GM19035 (cell line): ENCODE data around the gene CCRL2.
"Not testable (repeated sequence)": the region's sequence is repeated elsewhere in the genome, so short reads cannot be mapped to it uniquely, and the experiment has no call there.

Experiments used
- ATAC-seq: cut with Tn5 transposase; IDR thresholded peaks from one replicate; pipeline ENCODE4 v1.9.1; 2021; ENCODE audit not compliant: unreplicated experiment

CCRL2 gene

DNA sequence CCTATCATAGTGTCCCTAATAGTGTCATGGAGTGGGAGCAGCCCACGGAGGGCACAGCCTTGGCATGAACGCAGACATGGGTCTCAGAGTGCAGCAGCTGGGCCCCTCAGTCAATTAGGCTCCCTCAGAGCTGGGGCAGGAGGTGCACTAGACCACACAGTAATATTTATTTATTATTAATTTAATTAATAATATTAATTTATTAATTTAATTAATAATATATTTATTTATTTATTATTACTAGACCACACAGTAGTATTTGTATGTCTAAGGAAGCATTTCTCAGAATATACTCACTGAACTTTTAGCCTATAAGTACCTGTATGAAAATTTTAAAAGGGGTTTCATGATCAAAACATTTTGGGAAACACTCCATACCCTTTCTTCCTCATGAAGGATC is 5.5 kb upstream of the CCRL2 start:
- no peak for ATAC-seq

DNA sequence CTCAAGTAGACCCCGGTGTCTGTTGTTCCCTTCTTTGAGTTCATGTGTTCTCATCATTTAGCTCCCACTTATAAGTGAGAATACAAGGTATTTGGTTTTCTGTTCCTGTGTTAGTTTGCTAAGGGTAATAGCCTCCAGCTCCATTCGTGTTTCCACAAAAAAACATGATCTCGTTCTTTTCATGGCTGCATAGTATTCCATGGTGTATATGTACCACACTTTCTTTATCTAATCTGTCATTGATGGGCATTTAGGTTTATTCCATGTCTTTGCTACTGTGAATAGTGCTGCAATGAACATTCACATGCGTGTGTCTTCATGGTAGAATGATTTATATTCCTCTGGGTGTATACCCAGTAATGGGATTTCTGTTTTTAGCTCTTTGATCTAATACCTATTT is 4.2 kb upstream of the CCRL2 start:
- ATAC-seq, result not testable (repeated sequence)

GRCh38 chr3:46405301-46406019 is 1.6 kb upstream of the CCRL2 start:
- no peak for ATAC-seq

DNA sequence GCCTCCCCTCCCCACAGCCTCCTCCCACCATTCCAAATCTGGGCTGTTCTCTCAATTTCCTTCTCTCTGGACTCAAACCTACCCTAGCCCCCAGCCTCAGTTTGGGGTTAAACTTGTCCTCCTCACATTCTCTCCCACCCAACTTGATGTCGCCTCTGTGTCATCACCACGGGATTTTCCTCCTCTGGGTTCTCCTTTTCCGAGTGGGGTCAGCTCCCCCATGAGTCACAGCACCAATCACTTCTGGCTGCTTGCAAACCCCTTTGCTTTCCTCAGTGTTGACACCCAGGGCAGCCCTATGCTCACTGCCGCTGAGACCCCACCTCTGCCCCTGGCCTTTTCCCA is 644 bp upstream of the CCRL2 start:
- ATAC-seq, result no peak

DNA sequence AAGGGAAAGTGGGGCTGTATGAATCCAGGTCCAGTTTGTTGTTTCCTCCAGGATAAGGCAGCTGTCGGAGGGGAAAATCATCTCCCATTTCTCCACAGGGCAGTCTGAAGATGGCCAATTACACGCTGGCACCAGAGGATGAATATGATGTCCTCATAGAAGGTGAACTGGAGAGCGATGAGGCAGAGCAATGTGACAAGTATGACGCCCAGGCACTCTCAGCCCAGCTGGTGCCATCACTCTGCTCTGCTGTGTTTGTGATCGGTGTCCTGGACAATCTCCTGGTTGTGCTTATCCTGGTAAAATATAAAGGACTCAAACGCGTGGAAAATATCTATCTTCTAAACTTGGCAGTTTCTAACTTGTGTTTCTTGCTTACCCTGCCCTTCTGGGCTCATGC is 911 bp downstream of the CCRL2 start:
- ATAC-seq, result no peak

DNA sequence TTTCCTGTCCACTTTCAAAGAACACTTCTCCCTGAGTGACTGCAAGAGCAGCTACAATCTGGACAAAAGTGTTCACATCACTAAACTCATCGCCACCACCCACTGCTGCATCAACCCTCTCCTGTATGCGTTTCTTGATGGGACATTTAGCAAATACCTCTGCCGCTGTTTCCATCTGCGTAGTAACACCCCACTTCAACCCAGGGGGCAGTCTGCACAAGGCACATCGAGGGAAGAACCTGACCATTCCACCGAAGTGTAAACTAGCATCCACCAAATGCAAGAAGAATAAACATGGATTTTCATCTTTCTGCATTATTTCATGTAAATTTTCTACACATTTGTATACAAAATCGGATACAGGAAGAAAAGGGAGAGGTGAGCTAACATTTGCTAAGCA is 1.8 kb downstream of the CCRL2 start:
- no peak for ATAC-seq

GRCh38 chr3:46409739-46410489 is 2.9 kb downstream of the CCRL2 start:
- ATAC-seq, result no peak

DNA sequence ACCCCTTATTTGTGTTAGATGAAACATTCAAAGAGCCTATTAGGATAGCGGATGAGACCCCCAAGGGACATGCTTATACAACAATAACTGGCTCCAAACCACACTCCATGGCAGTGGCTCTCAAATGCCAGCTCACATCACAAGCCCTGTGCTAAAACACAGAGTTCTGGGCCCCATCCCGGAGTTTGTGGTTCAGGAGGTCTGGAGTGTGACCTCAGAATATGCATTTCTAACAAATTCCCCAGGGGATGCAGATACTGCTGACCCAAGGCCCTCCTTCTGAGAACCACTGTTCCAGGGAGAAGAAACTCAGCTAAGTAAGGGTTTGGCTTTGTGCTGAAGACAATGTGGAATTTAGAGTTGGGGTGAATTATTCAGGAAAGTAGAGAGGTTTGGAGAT is 3.6 kb downstream of the CCRL2 start:
- no peak for ATAC-seq

- no peak for ATAC-seq
These were observed 4.2 kb downstream of the CCRL2 start for GRCh38 chr3:46411271-46411670.

DNA sequence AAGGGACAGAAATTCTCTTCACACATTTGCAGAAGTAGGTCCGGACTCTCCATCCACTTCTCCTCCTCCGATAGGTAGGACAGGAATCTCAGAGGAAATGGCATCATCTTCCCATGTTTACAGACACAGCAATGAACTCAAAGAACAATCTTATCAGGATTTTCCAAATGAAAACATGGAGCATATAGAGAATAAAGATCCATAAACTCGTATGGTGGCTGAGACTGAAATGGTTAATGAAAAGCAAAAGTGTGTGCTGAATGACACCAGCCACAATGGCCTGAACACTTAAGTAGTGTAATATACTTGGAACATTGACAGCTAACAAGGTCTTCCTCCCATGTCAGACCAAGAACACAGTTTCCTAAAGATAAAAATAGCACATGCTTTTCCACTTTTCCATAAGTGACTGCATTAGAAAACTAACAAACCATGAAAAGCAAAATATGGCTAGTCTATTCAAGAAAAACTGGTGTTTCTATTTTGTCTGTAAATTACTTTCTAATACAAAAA is 5.8 kb downstream of the CCRL2 start:
- no peak for ATAC-seq

GRCh38 chr3:46413951-46414350 is 6.9 kb downstream of the CCRL2 start:
- no peak for ATAC-seq

- ATAC-seq, result no peak
These were observed 7.7 kb downstream of the CCRL2 start for GRCh38 chr3:46414739-46415138.

GRCh38 chr3:46416125-46416810 is 9.2 kb downstream of the CCRL2 start:
- ATAC-seq, result no peak

GRCh38 chr3:46416811-46417510 is 9.9 kb downstream of the CCRL2 start:
- ATAC-seq, result no peak

DNA sequence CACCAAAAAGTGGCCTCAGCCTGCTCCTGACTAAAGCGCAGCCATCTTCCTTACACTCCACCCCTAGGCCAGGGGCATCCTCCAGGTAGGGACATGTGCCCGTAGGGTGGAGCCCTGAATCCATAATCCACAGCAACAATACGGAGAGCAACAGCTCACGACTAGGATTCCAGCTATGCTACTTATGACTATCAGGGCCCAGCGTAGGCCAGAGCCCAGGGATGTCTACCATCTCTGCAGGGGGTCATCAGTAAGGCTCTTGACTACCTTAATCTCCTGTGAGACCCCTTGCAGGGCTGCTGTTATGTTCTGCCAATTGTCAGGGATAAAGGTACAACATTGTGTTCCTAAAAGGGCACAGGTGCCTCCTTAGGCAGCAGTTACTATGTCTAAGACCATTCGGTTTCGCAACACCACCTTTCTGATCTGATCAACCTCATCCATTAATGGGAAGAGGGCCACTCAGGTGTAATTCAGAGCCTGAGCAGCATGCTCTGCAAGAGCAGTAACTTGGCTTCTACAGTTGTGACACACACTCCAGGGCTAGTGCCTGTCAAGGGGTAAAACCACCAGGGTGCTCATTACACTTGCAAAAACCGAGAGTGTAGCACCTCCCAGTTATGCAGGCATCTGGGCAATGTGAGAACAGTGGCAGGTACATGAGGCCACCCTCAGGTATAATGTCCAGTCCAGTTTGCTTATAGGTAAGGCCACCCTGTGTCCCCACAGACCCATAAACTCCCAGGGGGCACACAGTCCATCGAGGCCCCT is 11.0 kb downstream of the CCRL2 start:
- no peak for ATAC-seq

DNA sequence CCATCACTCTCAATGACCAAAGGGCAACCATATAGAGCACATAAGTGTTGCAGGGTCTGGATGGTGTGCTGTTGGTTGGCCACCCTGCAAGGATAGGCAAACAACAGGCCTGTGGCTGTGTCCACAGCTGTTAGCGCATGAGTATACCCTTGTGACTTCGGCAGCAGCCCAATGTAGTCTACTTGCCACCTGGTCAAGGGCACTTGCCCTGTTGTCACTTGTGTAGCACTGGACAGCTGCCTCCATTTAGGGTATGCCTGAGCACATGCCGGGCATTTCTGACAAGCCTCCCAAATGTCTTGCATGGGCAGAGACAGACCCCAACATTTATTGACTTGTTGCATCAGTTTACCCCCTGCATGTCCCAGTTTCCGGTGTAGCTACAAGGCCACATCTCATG is 12.8 kb downstream of the CCRL2 start:
- no peak for ATAC-seq

GRCh38 chr3:46420931-46421330 is 13.9 kb downstream of the CCRL2 start:
- ATAC-seq, result no peak

- no peak for ATAC-seq
These were observed 15.6 kb downstream of the CCRL2 start for GRCh38 chr3:46422617-46423016.

GRCh38 chr3:46423588-46423987 is 16.5 kb downstream of the CCRL2 start:
- ATAC-seq, result no peak

GRCh38 chr3:46426476-46426875 is 19.4 kb downstream of the CCRL2 start:
- ATAC-seq, result not testable (repeated sequence)

DNA sequence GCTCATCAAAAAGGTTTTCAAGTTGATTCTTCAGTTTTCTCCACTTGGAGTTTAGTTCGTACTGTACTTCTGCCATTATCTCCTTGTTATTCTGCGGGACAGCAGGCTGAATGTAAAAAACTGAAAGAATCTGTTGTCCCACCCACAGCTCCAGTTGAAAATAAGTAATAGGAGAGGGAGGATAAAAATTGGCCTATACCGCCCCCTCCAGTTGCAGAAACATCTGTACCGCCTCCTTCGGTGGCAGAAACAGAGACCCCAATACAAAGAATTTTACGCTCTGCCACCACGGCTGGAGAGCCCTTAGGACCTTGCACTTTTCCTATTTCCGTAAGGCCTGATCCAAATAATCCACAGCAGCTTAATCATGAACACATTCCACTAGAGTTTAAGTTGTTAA is 20.3 kb downstream of the CCRL2 start:
- ATAC-seq, result not testable (repeated sequence)
